Ascending aorta (tissue), 2 donors: ENCODE results near the gene BICRA. TPM values are rescaled to one million over a fixed set of nuclear protein-coding genes. Genes with fewer than 3 reads are reported as not detected.
"Not testable (repeated sequence)": the region's sequence is repeated elsewhere in the genome, so short reads cannot be mapped to it uniquely, and the experiment has no call there.

Source experiments
- DNase-seq, 2 donors: peaks; one replicate each; pipeline ENCODE4 v3.0.0-alpha.2; 2019; ENCODE audit warnings: low spot score in 2 of 2
- H3K27ac ChIP-seq, 2 donors: fragments of 200-600 bp; sonication (generic); one replicate each; pipeline ENCODE4 v1.5.1; 2016 to 2017; ENCODE audit warnings: mild to moderate bottlenecking in 1 of 2
- H3K27me3 ChIP-seq: fragments of 200-600 bp; sonication (generic); one replicate; pipeline ENCODE4 v1.5.1; 2017
- H3K36me3 ChIP-seq, 2 donors: fragments of 200-600 bp; sonication (generic); one replicate each; pipeline ENCODE4 v1.5.1; 2016
- H3K4me1 ChIP-seq, 2 donors: fragments of 200-600 bp; sonication (generic); one replicate each; pipeline ENCODE4 v1.5.1; 2016 to 2017; ENCODE audit warnings: mild to moderate bottlenecking in 1 of 2
- H3K4me3 ChIP-seq, 2 donors: fragments of 200-600 bp; sonication (generic); one replicate each; pipeline ENCODE4 v1.5.1; 2016 to 2017; ENCODE audit warnings: mild to moderate bottlenecking in 1 of 2
- H3K9me3 ChIP-seq, 2 donors: fragments of 200-600 bp; sonication (generic); one replicate each; pipeline ENCODE4 v1.5.1; 2016
- intact Hi-C: fragments of 100-400 bp; cut with DNase I; formaldehyde crosslinking; loops from one replicate; pipeline ENCODE4 v1.15.1; 2023
- total RNA-seq: library from RNA; depleted of rRNA; stranded (reverse); fragments of >200 nt; gene quantifications from one replicate; pipeline ENCODE4 v1.1.0, GENCODE V29; 2016
- TF ChIP-seq, protein P1 (sequence below), 3 experiments: fragments of 200-600 bp in 2 of 3; fragments of 450-650 bp in 1 of 3; sonication (generic) in 2 of 3; IDR thresholded peaks; one replicate each; pipeline ENCODE4 v1.5.1; 2016 to 2019; ENCODE audit warnings: antibody characterized with exemption in 3 of 3, mild to moderate bottlenecking in 1 of 3, moderate library complexity in 1 of 3

The BICRA gene
- total RNA-seq, 1 donor from 2014 or later: 19.7 TPM

DNA sequence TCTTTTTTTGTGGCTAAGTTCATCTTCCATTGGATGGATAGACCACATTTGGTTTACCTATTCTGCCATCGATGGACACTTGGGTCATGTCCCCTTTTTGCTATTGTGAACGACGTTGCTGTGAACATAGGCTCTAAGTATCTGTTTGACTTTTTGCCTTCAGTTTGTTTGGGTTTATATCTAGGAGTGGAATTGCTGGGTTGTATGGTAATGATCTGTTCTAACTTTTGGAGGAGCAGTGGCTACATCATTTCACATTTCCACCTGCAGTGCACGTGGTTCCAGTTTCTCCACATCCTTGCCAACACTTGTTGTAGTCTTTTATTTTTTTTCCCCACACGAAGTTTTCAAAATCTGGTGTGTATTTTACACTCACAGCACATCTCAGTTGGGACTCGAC is 21.7 kb downstream of the BICRA start:
- TF ChIP-seq, protein P1, sequence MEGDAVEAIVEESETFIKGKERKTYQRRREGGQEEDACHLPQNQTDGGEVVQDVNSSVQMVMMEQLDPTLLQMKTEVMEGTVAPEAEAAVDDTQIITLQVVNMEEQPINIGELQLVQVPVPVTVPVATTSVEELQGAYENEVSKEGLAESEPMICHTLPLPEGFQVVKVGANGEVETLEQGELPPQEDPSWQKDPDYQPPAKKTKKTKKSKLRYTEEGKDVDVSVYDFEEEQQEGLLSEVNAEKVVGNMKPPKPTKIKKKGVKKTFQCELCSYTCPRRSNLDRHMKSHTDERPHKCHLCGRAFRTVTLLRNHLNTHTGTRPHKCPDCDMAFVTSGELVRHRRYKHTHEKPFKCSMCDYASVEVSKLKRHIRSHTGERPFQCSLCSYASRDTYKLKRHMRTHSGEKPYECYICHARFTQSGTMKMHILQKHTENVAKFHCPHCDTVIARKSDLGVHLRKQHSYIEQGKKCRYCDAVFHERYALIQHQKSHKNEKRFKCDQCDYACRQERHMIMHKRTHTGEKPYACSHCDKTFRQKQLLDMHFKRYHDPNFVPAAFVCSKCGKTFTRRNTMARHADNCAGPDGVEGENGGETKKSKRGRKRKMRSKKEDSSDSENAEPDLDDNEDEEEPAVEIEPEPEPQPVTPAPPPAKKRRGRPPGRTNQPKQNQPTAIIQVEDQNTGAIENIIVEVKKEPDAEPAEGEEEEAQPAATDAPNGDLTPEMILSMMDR (IDR thresholded peaks at IDR 0.05): no peak
- Histone ChIP-seq H3K36me3 (no peaks in the 10 kb centered on the region), H3K27me3 (no peaks in the 10 kb centered on the region), H3K9me3 (no peaks in the 10 kb centered on the region), H3K27ac (no peak overlapping the region), H3K4me3 (no peak overlapping the region), H3K4me1 (peaks cover 0 to 16% of the 10 kb centered on the region in 2 donors)
- no peak for DNase-seq
- intact Hi-C loops: no loop called here

DNA sequence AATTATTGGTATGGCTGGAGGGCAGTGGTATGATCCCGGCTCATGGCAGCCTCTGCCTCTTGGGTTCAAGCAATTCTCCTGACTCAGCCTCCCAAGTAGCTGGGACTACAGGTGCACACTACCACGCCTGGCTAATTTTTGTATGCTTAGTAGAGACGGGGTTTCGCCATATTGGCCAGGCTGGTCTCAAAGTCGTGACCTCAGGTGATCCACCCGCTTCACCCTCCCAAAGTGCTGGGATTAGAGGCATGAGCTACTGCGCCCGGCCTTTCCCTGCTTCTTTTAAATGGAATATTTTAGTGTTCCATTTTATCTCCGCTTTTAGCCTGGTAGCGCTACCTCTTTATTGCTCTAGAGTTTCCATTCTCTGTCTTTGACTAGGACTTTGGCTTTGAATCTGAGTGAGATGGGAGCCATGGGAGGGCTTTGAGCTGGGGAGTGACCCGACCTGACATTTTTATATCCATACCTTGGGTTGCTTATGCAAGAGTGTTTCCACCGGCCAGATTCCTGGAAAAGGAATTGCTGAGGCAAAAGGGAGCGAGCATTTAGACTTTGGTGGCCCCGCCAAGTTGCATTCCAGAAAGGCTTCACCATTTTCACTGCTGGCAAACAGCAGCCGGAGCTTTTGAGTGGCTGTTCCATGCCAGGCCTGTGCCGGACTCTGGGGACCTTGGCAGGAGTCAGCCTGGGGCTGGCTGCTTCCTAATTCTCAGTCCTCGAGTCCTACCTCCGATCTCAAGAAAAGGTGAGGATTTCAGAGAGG is 22.9 kb downstream of the BICRA start:
- intact Hi-C loops: loop anchor here (1.0 kb wide), 1 partner anchor 32 kb away; no protein-coding TSS in a partner anchor

DNA sequence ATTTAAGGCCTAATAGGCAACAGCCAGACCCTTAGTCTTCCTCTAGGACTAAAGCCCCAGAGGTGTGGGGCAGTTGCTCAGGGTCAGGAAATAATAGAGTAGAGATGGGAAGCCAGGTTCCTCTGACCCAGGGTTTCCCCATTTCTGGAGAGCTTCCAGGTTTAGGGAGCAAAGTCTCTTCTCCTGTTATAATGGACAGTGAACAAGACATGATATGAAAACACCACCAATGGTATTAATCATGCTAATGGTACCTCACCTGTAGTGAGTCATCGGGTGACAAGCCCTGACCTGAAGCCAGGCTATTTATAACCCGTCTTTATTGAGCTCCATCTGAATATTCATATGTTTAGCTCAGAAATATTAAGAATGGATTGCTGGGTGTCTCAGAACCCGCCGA is 24.6 kb downstream of the BICRA start:
- Histone ChIP-seq H3K36me3 (no peaks in the 10 kb centered on the region), H3K27ac (no peak overlapping the region), H3K27me3 (no peaks in the 10 kb centered on the region), H3K9me3 (no peaks in the 10 kb centered on the region), H3K4me3 (no peak overlapping the region), H3K4me1 (peaks cover 0 to 13% of the 10 kb centered on the region in 2 donors)
- TF ChIP-seq, protein P1 (IDR thresholded peaks at IDR 0.05): no peak
- no peak for DNase-seq
- intact Hi-C loops: no loop called here

More for the DNA sequence above, 22.9 kb downstream of the BICRA start:
- Histone ChIP-seq H3K36me3 (no peaks in the 10 kb centered on the region), H3K27me3 (no peaks in the 10 kb centered on the region), H3K4me3 (no peak overlapping the region), H3K9me3 (no peaks in the 10 kb centered on the region), H3K27ac (peak overlapping the region; percentile 52 to 54), H3K4me1 (peaks cover 0 to 13% of the 10 kb centered on the region in 2 donors)
- TF ChIP-seq, protein P1 (IDR thresholded peaks at IDR 0.05): no peak
- DNase-seq: peak in 1 of 2 donors; percentile 73

DNA sequence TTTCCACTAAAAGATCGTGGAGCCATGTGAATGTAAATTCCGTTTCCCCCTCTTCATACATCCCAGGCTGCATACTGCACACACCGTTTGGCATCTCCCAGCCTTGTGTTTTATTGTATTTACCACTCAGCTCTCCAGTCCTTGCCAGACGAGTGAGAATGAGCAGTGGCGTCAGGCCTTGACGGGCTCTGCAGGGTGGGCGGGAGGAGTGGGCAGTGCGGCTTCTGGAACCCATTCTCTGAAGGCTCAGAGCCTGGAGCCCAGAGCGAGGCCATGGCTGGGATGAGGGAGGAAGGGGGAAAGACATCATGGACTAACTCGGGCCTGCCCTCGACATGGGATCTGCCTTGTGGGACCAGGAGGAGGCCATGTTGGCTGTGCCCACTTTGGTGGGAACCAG is 25.1 kb downstream of the BICRA start:
- TF ChIP-seq, protein P1 (IDR thresholded peaks at IDR 0.05): no peak
- intact Hi-C loops: no loop called here
- Histone ChIP-seq H3K9me3 (no peaks in the 10 kb centered on the region), H3K36me3 (no peaks in the 10 kb centered on the region), H3K4me3 (no peak overlapping the region), H3K27me3 (no peaks in the 10 kb centered on the region), H3K27ac (no peak overlapping the region), H3K4me1 (peaks cover 0 to 13% of the 10 kb centered on the region in 2 donors)
- no peak for DNase-seq

DNA sequence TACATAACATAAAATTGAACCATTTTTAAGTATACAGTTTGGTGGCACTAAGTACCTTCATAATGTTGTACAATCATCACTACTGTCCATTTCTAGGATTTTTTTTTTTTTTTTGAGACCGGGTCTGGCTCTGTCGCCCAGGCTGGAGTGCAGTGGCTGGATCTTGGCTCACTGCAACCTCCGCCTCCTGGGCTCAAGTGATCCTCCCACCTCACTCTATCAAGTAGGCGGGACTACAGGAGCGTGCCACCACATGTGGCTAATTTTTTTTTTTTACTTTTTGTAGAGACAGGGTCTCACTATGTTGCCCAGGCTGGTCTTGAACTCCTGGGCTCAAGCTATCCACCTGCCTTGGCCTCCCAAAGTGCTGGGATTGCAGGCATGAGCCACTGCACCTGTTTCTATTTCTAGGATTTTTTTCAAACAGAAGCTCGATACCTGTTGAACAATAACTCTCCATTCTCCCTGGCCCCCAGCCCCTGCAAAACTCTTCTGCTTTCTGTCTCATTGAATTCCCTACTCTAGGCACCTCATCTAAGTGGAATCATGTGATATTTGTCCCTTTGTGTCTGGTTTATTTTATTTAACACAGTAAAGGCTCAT is 26.3 kb downstream of the BICRA start:
- intact Hi-C loops, H3K9me3 ChIP-seq, H3K4me3 ChIP-seq, DNase-seq, H3K36me3 ChIP-seq, H3K27me3 ChIP-seq, H3K27ac ChIP-seq: not testable (repeated sequence)
- H3K4me1 ChIP-seq: peaks cover 0 to 13% of the 10 kb centered on the region in 2 donors

DNA sequence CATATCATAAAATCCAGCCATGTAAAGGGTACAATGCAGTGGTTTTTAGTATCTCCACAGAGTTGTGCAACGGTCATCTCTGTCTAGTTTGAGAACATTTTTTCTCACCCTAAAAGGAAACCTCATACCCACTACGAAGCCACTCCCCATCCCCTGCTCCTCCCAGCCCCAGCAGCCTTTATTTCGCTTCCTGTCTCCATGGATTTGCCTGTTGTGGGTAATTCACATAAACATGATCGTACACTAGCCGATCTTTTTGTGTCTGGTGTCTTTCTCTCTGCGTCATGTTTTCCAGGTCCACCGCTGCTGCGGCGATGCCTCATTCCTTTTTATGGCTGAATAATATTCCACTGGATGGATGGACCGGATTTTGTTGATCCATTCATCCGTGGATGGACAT is 28.6 kb downstream of the BICRA start:
- intact Hi-C loops: no loop called here
- H3K4me1 ChIP-seq: peaks cover 0 to 2% of the 10 kb centered on the region in 2 donors
- H3K9me3 ChIP-seq: no peaks in the 10 kb centered on the region
- TF ChIP-seq, protein P1 (IDR thresholded peaks at IDR 0.05): no peak
- H3K27ac ChIP-seq: no peak overlapping the region
- no peaks in the 10 kb centered on the region for H3K27me3 ChIP-seq
- no peaks in the 10 kb centered on the region for H3K36me3 ChIP-seq
- no peak for DNase-seq
- no peak overlapping the region for H3K4me3 ChIP-seq
